Glutamatergic neuron (in vitro differentiated cells): ENCODE data around the gene BPHL. TPM values are rescaled to one million over a fixed set of nuclear protein-coding genes. Genes with fewer than 3 reads are reported as not detected.
"Not testable (repeated sequence)": the region's sequence is repeated elsewhere in the genome, so short reads cannot be mapped to it uniquely, and the experiment has no call there.

Experiments
- DNase-seq: peaks from one replicate; pipeline ENCODE4 v3.0.0; 2022
- H3K27ac Mint-ChIP-seq: one replicate; pipeline ENCODE4 v1.8.0; 2020; ENCODE audit warnings: mild to moderate bottlenecking, mixed read lengths, inconsistent platforms; ENCODE audit not compliant: unreplicated experiment
- H3K27me3 Mint-ChIP-seq: one replicate; pipeline ENCODE4 v1.8.0; 2020; ENCODE audit warnings: mild to moderate bottlenecking, moderate library complexity, mixed read lengths, inconsistent platforms; ENCODE audit not compliant: unreplicated experiment
- H3K36me3 Mint-ChIP-seq: one replicate; pipeline ENCODE4 v1.8.0; 2020; ENCODE audit warnings: mild to moderate bottlenecking, mixed read lengths, inconsistent platforms; ENCODE audit not compliant: unreplicated experiment
- H3K4me1 Mint-ChIP-seq: one replicate; pipeline ENCODE4 v1.8.0; 2020; ENCODE audit warnings: mild to moderate bottlenecking, low read depth, mixed read lengths, inconsistent platforms; ENCODE audit not compliant: unreplicated experiment
- H3K4me3 Mint-ChIP-seq: one replicate; pipeline ENCODE4 v1.8.0; 2020; ENCODE audit warnings: mild to moderate bottlenecking, mixed read lengths, inconsistent platforms; ENCODE audit not compliant: unreplicated experiment
- H3K9me3 Mint-ChIP-seq: one replicate; pipeline ENCODE4 v1.8.0; 2020; ENCODE audit warnings: mild to moderate bottlenecking, moderate library complexity, mixed read lengths, inconsistent platforms; ENCODE audit not compliant: unreplicated experiment
- CTCF ChIP-seq: fragments of 200-600 bp; sonication (generic); IDR thresholded peaks from one replicate; pipeline ENCODE4 v1.5.0; 2021; ENCODE audit not compliant: partially characterized antibody, unreplicated experiment
- total RNA-seq: library from RNA; stranded (reverse); fragmentation: NEBNext Ultra II Directional; extraction: Animal tissue kit (Norgen Biotek cat#: 25700); gene quantifications from one replicate; pipeline ENCODE4 v1.2.1, GENCODE V29; 2021; ENCODE audit not compliant: unreplicated experiment

The BPHL gene
- total RNA-seq, 1 donor from 2014 or later: 72.1 TPM

DNA sequence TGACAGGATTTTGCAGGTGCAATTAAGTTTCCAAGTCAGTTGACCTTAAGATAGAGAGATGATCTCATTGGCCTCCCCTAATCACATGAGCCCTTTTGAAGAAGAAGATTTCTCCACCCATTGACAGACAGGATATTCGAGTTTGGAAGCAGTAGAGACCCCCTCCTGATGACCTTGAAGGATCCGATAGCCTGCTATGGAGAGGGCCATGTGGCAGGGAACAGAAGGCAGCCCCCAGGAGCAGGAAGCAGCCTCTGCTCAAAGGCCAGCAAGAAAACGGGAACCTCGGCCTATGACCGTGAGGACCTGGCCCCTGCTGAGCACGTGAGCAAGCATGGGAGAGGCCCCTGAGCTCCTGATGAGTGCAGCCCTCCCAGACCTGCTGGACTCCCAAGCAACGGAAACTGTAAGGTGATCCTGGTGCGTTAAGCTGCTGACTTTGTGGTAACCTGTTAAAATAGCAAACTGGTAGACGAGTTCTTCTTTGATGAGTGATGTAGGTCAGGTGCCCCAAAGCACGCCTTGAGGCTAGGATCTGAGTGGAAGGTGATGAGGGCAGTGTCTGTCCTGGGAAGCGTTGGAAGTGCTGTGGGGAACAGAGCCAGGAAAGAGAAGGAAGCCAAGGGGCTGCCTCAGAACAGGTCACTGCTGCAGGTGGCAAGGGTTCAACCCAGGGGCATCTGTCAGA, 57.3 kb downstream of the BPHL start:
- Mint-ChIP-seq H3K27me3 (peaks cover 6% of the 10 kb centered on the region), H3K4me1 (peaks cover 8% of the 10 kb centered on the region), H3K27ac (no peak overlapping the region), H3K9me3 (peaks cover 1% of the 10 kb centered on the region), H3K36me3 (peaks cover 11% of the 10 kb centered on the region), H3K4me3 (no peak overlapping the region)
- DNase-seq: no peak
- no peak for TF ChIP-seq CTCF

DNA sequence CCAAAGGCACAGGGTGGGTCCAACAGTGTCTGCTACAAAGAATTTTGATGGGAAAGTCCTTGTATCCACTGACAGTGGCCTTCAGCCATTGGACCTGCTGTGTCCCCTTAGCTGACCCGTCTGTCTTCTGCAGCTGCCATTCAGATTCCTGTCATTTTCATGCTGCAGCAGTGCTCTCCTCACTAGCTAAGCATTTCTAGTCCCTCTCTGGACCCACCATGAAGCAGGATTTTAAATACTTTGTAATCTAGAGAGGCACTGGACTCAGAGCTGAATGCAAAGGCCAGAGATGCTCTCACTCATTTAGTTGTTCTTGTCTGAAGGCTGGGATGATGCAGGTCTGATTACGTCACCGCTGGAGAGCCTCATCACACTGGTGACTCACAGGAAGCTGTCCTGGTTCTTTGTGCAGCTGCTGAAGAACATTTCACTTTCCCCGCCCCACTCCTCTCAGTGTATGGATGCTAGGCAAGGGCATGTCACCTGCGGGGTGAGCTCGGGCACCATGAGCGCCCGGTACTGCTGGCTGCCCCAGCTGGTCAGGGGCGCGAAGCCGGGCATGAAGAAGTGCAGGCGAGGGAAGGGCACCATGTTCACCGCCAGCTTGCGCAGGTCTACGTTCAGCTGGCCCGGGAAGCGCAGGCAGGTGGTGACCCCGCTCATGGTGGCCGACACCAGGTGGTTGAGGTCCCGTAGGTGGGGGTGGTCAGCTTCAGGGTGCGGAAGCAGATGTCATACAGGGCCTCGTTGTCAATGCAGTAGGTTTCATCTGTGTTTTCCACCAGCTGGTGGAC, 58.2 kb downstream of the BPHL start:
- no peak for TF ChIP-seq CTCF
- H3K27me3 Mint-ChIP-seq: peaks cover 6% of the 10 kb centered on the region
- peaks cover 8% of the 10 kb centered on the region for H3K4me1 Mint-ChIP-seq
- no peak overlapping the region for H3K27ac Mint-ChIP-seq
- no peak overlapping the region for H3K4me3 Mint-ChIP-seq
- peaks cover 4% of the 10 kb centered on the region for H3K9me3 Mint-ChIP-seq
- no peak for DNase-seq
- H3K36me3 Mint-ChIP-seq: peaks cover 10% of the 10 kb centered on the region

DNA sequence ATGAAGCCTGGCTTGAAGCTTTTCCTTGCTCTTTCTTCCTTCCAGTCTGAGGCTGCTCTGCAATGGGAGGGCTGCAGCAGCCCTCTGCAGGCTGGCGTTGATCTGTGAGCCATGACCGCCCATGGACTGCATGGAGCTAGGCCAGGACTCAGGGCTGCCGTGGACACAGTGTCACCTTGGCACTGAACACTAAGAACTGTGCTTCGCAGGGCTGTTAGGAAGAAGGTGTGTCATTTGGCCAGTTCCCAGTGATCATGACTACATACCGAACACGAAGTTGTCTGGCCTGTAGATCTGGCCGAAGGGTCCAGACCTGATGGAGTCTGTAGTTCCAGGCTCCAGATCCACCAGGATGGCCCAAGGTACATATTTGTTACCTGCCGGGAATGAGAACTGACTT, 60.2 kb downstream of the BPHL start:
- H3K27me3 Mint-ChIP-seq, DNase-seq, H3K27ac Mint-ChIP-seq, H3K36me3 Mint-ChIP-seq, H3K4me3 Mint-ChIP-seq, H3K9me3 Mint-ChIP-seq, H3K4me1 Mint-ChIP-seq: not testable (repeated sequence)

DNA sequence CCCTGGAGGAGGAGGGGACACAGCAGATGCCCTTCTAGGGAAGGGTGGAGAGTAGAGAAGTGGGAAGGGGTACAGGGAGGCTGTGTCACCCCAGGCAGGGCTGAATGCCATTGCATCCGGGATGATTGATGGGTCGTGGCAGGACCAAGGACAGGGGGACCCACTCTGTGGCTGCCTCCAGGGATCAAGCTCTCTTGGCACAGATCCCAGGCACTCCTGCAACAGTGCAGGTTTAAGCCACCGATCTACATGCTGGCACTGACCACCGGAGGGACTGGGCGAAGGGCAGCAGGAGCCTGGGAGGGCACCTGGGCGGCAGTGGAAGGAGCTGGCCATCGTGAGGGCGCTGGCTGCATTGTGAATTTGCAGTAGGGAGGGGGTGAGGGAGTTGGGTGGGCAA, 61.4 kb downstream of the BPHL start:
- not testable (repeated sequence) for H3K9me3 Mint-ChIP-seq, H3K27me3 Mint-ChIP-seq, H3K36me3 Mint-ChIP-seq, DNase-seq, H3K4me1 Mint-ChIP-seq, H3K27ac Mint-ChIP-seq
- peak overlapping the region; percentile 78 for H3K4me3 Mint-ChIP-seq

DNA sequence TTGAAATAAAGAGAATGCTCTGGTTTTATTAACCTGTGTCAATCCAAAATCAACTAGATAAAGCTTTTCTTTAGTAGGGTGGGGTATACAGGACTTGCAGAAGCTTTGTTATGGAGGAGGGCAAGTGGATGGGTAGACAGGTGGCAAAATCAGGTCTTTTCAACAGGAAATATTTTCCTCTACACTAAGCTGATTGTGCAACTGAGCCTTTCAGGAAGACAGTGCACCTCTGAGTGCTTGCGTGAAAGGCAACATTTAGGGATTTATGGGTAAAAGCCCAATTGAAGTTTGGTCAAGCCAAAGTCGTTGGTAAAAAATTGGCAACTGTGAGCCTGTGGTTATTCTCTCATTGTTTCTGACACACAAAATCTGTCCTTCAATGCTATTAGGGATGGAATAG, 62.6 kb downstream of the BPHL start:
- Mint-ChIP-seq H3K9me3 (peaks cover 8% of the 10 kb centered on the region), H3K4me3 (no peak overlapping the region), H3K27me3 (peaks cover 5% of the 10 kb centered on the region), H3K36me3 (no peaks in the 10 kb centered on the region), H3K27ac (no peak overlapping the region), H3K4me1 (peaks cover under 1% of the 10 kb centered on the region)
- DNase-seq: no peak
- no peak for TF ChIP-seq CTCF

- H3K9me3 Mint-ChIP-seq: peaks cover 8% of the 10 kb centered on the region
- no peak for TF ChIP-seq CTCF
- H3K36me3 Mint-ChIP-seq: no peaks in the 10 kb centered on the region
- no peak for DNase-seq
- H3K4me3 Mint-ChIP-seq: no peak overlapping the region
- no peaks in the 10 kb centered on the region for H3K4me1 Mint-ChIP-seq
- peaks cover 3% of the 10 kb centered on the region for H3K27me3 Mint-ChIP-seq
- no peak overlapping the region for H3K27ac Mint-ChIP-seq
These were observed 64.6 kb downstream of the BPHL start for GRCh38 chr6:3183066-3183465.
